Peyer's patch (tissue), 4 donors: Measurements from ENCODE around the gene RPS28. TPM values are rescaled to one million over a fixed set of nuclear protein-coding genes. Genes with fewer than 3 reads are reported as not detected.
A peak's percentile ranks its signal among the peaks of the same experiment; 100 is the strongest.

Source experiments
- DNase-seq, 3 donors: peaks; one replicate each; pipeline ENCODE4 v3.0.0-alpha.2; 2017 to 2019
- H3K27ac ChIP-seq, 4 donors: fragments of 200-600 bp; sonication (generic); one replicate each; pipeline ENCODE4 v1.5.1; 2016 to 2019
- H3K27me3 ChIP-seq, 2 donors: fragments of 200-600 bp; sonication (generic); one replicate each; pipeline ENCODE4 v1.5.1; 2019
- H3K36me3 ChIP-seq, 3 donors: fragments of 200-600 bp; sonication (generic); one replicate each; pipeline ENCODE4 v1.5.1; 2016 to 2019
- H3K4me1 ChIP-seq, 4 donors: fragments of 200-600 bp; sonication (generic); one replicate each; pipeline ENCODE4 v1.5.1; 2016 to 2019
- H3K4me3 ChIP-seq, 4 donors: fragments of 200-600 bp; sonication (generic); 1 replicate in 3 of 4; 2 replicates in 1 of 4; pipeline ENCODE4 v1.5.1; 2016 to 2019; ENCODE audit warnings: mild to moderate bottlenecking in 1 of 4
- H3K9me3 ChIP-seq, 4 donors: fragments of 200-600 bp; sonication (generic); one replicate each; pipeline ENCODE4 v1.5.1; 2016 to 2019; ENCODE audit warnings: mild to moderate bottlenecking in 1 of 4
- POLR2A ChIP-seq, 2 donors: fragments of 450-650 bp; IDR thresholded peaks; one replicate each; pipeline ENCODE4 v1.5.1; 2017; ENCODE audit warnings: antibody characterized with exemption in 2 of 2, mild to moderate bottlenecking in 2 of 2, moderate library complexity in 2 of 2
- total RNA-seq, 4 donors: library from RNA; depleted of rRNA; stranded (reverse); fragments of >200 nt; gene quantifications; one replicate each; pipeline ENCODE4 v1.1.0, GENCODE V29; 2016
- TF ChIP-seq, protein P1 (sequence below), 6 experiments: fragments of 450-650 bp in 4 of 6; fragments of 200-600 bp in 2 of 6; sonication (generic) in 1 of 6; IDR thresholded peaks; one replicate each; pipeline ENCODE4 v1.5.1; 2017 to 2019; ENCODE audit warnings: antibody characterized with exemption in 6 of 6, mild to moderate bottlenecking in 3 of 6, moderate library complexity in 1 of 6

Gene RPS28
- total RNA-seq, 4 donors from 2014 or later: 306 to 519 (median 393) TPM

- peaks cover 0 to 77% (median 0%) of the 10 kb centered on the region in 4 donors for H3K4me1 ChIP-seq
Observed at GRCh38 chr19:8366121-8366581, 44.9 kb downstream of the RPS28 start.

GRCh38 chr19:8366961-8367326, 45.6 kb downstream of the RPS28 start:
- no peaks in the 10 kb centered on the region for H3K9me3 ChIP-seq
- H3K4me1 ChIP-seq: peaks cover 0 to 74% (median 0%) of the 10 kb centered on the region in 4 donors
- H3K27me3 ChIP-seq: no peaks in the 10 kb centered on the region
- peaks cover 0 to 6% (median 0%) of the 10 kb centered on the region in 3 donors for H3K36me3 ChIP-seq
- H3K27ac ChIP-seq: peak overlapping the region; percentile 53 to 85 (median 65)
- peak in 1 of 3 donors; percentile 55 for DNase-seq
- H3K4me3 ChIP-seq: peak overlapping the region in 2 of 4 donors; percentile 18 to 46
- TF ChIP-seq, protein P1, sequence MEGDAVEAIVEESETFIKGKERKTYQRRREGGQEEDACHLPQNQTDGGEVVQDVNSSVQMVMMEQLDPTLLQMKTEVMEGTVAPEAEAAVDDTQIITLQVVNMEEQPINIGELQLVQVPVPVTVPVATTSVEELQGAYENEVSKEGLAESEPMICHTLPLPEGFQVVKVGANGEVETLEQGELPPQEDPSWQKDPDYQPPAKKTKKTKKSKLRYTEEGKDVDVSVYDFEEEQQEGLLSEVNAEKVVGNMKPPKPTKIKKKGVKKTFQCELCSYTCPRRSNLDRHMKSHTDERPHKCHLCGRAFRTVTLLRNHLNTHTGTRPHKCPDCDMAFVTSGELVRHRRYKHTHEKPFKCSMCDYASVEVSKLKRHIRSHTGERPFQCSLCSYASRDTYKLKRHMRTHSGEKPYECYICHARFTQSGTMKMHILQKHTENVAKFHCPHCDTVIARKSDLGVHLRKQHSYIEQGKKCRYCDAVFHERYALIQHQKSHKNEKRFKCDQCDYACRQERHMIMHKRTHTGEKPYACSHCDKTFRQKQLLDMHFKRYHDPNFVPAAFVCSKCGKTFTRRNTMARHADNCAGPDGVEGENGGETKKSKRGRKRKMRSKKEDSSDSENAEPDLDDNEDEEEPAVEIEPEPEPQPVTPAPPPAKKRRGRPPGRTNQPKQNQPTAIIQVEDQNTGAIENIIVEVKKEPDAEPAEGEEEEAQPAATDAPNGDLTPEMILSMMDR (IDR thresholded peaks at IDR 0.05): no peak
- TF ChIP-seq POLR2A (IDR thresholded peaks at IDR 0.05): no peak

More at GRCh38 chr19:8366121-8366581, 44.9 kb downstream of the RPS28 start:
- Histone ChIP-seq H3K27me3 (no peaks in the 10 kb centered on the region), H3K9me3 (no peaks in the 10 kb centered on the region), H3K4me3 (peak overlapping the region in 2 of 4 donors; percentile 46 to 62), H3K36me3 (peaks cover 0 to 6% (median 0%) of the 10 kb centered on the region in 3 donors), H3K27ac (peak overlapping the region in 3 of 4 donors; percentile 55 to 85 (median 75))
- DNase-seq: peak in 1 of 3 donors; percentile 28
- no peak for TF ChIP-seq POLR2A (IDR thresholded peaks at IDR 0.05)
- TF ChIP-seq, protein P1 (IDR thresholded peaks at IDR 0.05): no peak

- peak in 1 of 2 donors; percentile 10 for TF ChIP-seq POLR2A (IDR thresholded peaks at IDR 0.05)
- TF ChIP-seq, protein P1 (IDR thresholded peaks at IDR 0.05): no peak
- H3K4me3 ChIP-seq: peak overlapping the region in 2 of 4 donors; percentile 18 to 46
- peak overlapping the region; percentile 53 to 85 (median 65) for H3K27ac ChIP-seq
- H3K4me1 ChIP-seq: peaks cover 0 to 68% (median 0%) of the 10 kb centered on the region in 4 donors
- H3K9me3 ChIP-seq: no peaks in the 10 kb centered on the region
- no peaks in the 10 kb centered on the region for H3K27me3 ChIP-seq
- DNase-seq: peak; percentile 41 to 84 (median 78)
- peaks cover 0 to 6% (median 0%) of the 10 kb centered on the region in 3 donors for H3K36me3 ChIP-seq
Observed at GRCh38 chr19:8367327-8368001, 46.2 kb downstream of the RPS28 start.

GRCh38 chr19:8370176-8371010, 49.1 kb downstream of the RPS28 start:
- DNase-seq: peak in 1 of 3 donors; percentile 34
- Histone ChIP-seq H3K4me3 (peak overlapping the region in 2 of 4 donors; percentile 1 to 29), H3K27me3 (no peaks in the 10 kb centered on the region), H3K36me3 (peaks cover 0 to 15% (median 0%) of the 10 kb centered on the region in 3 donors), H3K4me1 (peaks cover 0 to 39% (median 0%) of the 10 kb centered on the region in 4 donors), H3K27ac (peak overlapping the region in 2 of 4 donors; percentile 50 to 64), H3K9me3 (no peaks in the 10 kb centered on the region)
- TF ChIP-seq POLR2A (IDR thresholded peaks at IDR 0.05): no peak
- TF ChIP-seq, protein P1 (IDR thresholded peaks at IDR 0.05): no peak

- H3K27me3 ChIP-seq: no peaks in the 10 kb centered on the region
- H3K36me3 ChIP-seq: peaks cover 0 to 15% (median 0%) of the 10 kb centered on the region in 3 donors
- H3K4me3 ChIP-seq: peak overlapping the region in 2 of 4 donors; percentile 1 to 29
- peak in 1 of 2 donors; percentile 18 for TF ChIP-seq POLR2A (IDR thresholded peaks at IDR 0.05)
- TF ChIP-seq, protein P1 (IDR thresholded peaks at IDR 0.05): no peak
- peaks cover 0 to 34% (median 0%) of the 10 kb centered on the region in 4 donors for H3K4me1 ChIP-seq
- DNase-seq: peak in 1 of 3 donors; percentile 53
- H3K9me3 ChIP-seq: no peaks in the 10 kb centered on the region
- peak overlapping the region in 2 of 4 donors; percentile 50 to 64 for H3K27ac ChIP-seq
Observed at GRCh38 chr19:8371011-8371804, 49.9 kb downstream of the RPS28 start.
